T-helper 2 cell (primary cell): ENCODE results near the gene GPR158.
"Not testable (repeated sequence)": the region's sequence is repeated elsewhere in the genome, so short reads cannot be mapped to it uniquely, and the experiment has no call there.

Experiments used
- DNase-seq, 5 experiments: peaks; one replicate each; pipeline versions ENCODE4 v3.0.0 to v3.0.0-alpha.2; 2012 to 2022
- total RNA-seq, 2 donors: gene quantifications; one replicate each; lab custom pipeline; 2026; lab: John Stamatoyannopoulos, UW

GPR158 gene, protein sequence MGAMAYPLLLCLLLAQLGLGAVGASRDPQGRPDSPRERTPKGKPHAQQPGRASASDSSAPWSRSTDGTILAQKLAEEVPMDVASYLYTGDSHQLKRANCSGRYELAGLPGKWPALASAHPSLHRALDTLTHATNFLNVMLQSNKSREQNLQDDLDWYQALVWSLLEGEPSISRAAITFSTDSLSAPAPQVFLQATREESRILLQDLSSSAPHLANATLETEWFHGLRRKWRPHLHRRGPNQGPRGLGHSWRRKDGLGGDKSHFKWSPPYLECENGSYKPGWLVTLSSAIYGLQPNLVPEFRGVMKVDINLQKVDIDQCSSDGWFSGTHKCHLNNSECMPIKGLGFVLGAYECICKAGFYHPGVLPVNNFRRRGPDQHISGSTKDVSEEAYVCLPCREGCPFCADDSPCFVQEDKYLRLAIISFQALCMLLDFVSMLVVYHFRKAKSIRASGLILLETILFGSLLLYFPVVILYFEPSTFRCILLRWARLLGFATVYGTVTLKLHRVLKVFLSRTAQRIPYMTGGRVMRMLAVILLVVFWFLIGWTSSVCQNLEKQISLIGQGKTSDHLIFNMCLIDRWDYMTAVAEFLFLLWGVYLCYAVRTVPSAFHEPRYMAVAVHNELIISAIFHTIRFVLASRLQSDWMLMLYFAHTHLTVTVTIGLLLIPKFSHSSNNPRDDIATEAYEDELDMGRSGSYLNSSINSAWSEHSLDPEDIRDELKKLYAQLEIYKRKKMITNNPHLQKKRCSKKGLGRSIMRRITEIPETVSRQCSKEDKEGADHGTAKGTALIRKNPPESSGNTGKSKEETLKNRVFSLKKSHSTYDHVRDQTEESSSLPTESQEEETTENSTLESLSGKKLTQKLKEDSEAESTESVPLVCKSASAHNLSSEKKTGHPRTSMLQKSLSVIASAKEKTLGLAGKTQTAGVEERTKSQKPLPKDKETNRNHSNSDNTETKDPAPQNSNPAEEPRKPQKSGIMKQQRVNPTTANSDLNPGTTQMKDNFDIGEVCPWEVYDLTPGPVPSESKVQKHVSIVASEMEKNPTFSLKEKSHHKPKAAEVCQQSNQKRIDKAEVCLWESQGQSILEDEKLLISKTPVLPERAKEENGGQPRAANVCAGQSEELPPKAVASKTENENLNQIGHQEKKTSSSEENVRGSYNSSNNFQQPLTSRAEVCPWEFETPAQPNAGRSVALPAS (N-terminal part only)
- 0 to 0.07 reads per million in 2 donors for total RNA-seq

DNA sequence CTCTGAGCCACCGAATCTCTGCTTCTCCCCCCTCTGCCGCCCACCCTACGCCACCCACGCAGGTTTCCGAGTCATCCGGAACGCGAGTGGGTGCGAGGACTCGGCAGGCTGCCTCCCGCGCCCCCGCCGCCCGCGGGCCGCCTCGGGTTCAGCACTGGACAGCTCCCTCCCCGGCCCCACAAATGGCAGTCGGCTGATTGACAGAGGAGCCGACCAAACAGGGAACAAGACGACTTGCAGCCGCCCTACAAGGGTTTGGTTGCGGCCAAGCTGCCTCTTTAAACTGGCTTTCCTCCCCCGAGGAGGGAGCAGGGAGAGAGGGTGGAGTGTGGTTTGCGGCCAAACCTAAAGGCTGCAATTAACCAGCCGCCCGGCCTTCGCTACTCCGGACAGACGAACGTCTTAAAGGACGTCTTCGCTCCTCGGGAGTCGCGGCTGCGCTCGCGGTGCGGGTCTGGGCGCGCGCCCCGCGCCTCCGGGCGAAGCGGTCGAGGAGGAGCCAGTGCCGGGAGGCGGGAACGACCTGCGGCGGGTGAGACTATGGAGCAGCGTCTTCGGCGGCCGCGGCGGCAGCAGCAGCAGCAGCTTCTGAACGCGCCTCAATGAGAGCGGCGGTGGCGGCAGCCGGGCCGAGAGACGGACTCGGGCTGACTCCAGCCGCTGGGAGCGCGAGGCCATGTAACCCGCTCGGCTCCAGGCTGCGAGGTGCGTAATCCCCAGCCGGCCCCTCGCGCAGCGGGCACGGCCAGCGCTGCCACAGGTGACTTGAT, at the start of gene GPR158:
Gene GPR158, plus strand, starts transcription at position 541 of the 770 bp plus-strand sequence. CDS start 420 bp downstream, outside the sequence.
- DNase-seq, result peak in 3 of 5 experiments; percentile 17 to 82 (median 22)

DNA sequence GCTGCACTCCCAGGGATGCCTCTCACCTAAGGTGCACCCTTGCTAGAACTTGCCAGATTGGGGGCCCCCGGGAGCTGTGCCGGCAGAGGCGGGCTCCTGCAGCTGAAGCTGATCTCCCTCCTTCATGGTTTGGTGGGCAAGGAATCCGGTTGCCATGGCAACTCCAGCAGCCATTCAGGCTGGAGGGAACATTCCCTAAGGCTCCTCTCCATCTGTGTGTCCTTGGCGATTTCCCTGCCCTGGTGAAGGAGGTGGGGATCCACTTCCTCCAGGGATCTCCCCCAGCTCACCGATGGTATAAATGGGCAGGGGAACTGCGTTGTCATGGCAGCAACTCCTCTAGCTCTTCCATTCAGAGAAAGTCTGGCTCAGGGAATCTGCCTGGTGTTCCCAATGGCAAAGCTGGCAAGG, 49.6 kb upstream of the GPR158 start:
- no peak for DNase-seq

DNA sequence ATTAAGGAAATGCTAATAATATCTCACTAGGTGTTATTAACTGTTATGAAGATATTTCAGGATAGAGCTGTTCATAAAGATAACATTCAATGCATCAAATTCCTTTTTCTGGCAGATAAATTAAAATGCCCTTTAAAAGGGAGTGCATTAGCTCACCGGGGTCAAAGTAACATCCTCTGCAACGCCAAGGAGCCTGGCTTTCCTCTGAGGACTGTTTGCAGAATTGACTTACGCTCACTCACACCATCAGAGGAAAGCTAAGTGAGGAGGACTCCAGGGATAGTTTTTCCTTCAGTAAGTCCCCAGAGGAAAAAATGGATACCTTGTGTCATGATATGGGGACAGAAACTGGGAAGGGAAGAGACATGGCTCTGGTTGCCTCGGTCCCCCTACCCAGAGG, 45.2 kb upstream of the GPR158 start:
- no peak for DNase-seq

DNA sequence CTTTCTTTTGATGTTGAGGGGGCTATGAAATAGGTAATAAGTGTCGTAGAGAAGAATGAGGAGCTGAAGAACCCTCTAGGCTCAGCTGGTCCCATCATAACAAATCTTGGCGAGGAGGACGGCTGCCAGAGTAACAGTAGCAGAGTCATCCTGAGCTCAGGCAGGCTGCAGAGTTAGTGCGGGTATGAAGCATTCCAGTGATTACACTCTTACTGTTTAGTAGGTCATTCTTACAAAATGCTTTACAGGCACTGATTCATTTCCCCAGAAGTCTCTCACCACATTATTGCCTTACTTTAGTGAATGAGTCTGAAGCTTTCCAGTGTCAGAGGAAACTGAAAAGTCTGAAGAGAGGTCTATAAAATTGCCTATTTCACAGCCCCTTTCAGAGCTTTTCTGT, 43.9 kb upstream of the GPR158 start:
- DNase-seq, result no peak

DNA sequence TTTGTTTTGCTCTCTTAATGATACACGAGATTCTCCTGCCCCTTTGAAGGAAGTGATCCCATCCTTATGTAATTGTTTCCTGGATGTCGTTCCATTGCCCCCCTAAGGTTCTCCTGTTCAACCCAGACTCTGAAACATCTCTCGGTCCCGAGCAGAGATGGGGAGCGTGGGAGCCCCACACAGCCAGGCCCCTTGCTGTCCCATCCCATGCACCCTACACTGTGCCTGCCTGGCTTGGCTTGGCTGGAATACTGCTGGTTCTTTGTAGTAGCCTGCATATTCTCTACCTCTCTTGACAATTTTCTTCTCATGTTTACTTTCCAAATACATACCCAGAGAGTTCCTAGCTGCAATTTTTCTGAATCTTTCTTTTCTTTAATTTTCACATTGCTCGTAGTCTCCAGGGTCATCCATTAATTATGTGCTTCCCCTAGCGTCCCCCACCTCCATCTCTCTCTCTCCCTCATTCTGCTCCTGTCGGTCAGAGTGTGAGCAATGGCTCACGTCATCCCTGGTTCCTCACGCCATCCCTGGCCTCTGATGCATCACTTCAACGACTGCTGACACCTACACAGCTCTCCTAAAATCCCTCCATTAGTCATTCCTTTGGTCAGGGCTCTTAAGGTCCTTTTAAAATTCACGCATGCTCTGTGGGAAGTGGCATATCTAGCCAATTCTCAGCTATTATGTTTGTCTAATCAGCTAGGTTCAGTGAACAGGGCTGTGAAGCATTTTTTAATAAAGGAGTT, 32.5 kb upstream of the GPR158 start:
- no peak for DNase-seq

DNA sequence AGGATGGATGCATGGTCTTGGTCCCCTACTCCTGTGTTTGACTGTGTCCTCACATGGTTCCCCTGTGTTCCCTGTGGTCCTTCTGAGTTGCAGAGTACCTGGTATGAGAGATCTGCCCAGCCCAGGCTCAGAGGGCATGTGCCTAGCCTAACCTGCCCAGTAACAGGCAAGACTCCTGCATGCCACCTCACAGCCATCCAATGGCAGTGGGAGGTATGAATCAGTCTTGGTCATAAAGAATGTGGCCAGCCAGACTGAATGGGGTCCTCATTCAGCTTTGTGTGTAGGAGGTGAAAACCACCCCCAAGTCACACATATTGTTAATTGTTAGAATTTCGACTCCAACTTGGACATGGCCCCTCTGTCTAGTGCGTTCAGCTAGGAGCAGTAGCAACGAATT, 17.2 kb upstream of the GPR158 start:
- DNase-seq, result no peak

DNA sequence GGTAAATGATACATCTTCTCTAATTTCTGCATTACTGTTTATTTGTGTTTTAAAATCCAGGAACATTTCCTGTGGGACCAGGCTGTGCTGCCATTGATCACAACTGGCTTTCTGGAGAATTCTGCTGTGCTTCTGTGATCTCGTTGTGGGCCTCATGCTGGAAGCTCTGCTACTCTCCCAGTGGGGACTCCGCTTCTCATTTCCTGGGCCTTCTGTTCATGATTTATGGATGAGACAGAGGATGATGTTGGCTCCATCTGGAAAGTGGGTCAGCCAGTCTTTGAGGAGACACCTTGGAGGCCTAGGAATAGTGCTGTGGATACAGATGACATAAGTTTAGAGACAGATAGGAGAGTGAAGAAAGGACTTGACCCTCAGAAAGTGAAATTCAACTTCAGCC, 15.2 kb upstream of the GPR158 start:
- no peak for DNase-seq

DNA sequence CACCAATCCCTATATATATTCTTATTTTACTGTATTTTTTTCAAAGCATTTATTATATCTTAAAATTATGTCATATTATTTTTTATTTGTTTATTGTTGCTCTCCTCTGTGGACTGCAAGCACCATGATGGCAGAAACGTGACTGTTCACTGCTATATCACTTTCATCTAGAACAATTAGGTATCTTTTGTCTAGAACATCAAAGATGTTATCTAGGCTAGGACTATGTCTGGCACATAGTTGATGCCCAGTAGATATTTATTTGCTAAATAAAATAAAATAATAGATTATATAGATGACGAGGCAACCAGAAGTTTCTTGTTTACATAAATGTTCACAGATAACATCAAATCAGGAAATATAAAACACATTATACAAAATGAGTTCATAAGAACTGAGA, 12.4 kb upstream of the GPR158 start:
- DNase-seq, result no peak

DNA sequence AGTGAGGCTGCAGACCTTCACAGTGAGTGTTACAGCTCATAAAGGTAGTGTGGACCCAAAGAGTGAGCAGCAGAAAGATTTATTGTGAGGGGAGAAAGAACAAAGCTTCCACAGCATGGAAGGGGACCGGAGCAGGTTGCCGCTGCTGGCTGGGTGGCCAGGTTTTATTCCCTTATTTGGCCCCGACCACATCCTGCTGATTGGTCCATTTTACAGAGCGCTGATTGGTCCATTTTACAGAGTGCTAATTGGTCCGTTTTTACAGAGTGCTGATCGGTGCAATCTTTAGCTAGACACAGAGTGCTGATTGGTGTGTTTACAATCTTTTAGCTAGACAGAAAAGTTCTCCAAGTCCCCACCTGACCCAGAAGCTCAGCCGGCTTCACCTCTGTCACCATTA, 11.3 kb upstream of the GPR158 start:
- DNase-seq, result not testable (repeated sequence)

DNA sequence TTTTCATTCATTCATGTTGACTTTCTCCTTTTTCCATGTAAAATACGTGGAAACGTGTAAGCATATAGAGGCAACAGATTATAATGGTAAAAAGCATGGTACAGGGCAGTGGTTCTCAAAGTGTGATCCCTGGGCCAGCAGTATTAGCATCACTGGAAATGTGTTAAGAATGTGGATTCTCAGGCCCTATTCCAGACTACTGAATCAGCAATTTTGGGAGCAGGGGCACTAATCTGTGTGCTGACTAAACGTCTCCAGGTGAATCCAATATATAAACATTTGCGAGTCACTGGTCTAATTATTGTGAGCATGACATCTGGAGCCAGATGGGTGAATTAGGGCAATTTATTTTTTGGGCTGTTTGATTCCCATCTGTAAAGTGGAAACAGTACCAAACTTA, 5.1 kb upstream of the GPR158 start:
- no peak for DNase-seq

DNA sequence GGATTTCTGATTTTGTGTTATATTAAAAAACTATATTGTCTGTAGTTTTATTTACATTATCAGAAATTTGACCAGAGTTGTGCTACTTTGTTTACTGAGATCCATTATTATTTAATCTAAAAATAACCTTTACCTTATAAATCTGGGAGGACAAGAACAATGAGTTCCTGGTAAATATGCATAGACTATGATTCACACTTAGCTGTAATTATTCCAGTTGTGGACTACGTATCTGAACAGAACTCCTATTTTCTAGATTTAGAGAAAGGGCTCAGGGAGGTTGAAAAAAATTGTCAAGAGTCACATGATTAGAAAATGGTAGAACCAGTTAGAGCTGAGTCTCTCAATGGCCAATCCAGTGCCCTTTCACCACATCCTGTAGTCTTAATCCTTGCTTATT, 4.2 kb upstream of the GPR158 start:
- no peak for DNase-seq

DNA sequence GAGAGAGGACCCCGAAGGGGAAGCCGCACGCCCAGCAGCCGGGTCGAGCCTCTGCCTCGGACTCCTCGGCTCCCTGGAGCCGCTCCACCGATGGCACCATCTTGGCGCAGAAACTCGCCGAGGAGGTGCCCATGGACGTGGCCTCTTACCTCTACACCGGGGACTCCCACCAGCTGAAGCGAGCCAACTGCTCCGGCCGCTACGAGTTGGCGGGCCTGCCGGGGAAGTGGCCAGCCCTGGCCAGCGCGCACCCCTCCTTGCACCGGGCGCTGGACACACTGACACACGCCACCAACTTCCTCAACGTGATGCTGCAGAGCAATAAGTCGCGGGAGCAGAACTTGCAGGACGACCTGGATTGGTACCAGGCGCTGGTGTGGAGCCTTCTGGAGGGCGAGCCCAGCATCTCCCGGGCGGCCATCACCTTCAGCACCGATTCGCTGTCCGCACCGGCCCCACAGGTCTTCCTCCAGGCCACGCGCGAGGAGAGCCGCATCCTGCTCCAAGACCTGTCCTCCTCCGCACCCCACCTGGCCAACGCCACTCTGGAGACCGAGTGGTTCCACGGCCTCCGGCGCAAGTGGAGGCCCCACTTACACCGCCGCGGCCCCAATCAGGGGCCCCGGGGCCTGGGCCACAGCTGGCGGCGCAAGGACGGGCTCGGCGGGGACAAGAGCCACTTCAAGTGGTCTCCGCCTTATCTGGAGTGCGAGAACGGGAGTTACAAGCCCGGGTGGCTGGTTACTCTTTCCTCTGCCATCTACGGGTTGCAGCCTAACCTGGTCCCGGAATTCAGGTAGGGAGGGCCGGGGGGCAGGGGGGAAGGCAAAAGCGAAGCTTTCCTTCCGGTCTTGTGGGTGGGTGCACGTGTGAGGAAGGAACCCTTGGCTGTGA, 973 bp downstream of the GPR158 start:
- DNase-seq, result no peak

DNA sequence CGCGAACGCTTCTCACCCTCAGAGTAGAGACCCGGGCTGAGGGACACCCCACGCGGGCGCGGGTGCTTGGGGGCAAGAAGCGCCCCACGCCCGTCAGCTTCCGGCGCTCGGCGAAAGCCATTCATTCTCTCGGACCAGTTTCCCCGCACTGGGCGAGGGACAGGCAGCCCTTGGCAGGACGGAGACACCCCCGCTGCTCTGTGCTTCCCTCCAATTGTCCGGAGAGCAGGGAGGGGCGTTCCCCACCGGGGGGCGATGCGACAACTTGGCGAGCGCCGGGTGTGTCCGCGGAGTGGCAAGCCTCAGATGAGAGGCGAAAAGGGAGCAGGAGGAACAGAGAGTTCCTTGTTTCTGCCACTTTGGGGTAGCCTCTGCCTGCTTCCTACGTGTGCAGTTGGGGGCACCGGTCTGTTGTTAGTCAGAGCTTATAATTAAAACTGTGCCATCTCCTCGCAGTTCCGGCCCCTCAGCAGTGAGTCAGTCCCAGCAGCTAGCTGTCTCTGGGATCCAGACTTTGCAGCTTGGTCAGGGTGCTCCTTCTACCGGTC, 1.7 kb downstream of the GPR158 start:
- no peak for DNase-seq

DNA sequence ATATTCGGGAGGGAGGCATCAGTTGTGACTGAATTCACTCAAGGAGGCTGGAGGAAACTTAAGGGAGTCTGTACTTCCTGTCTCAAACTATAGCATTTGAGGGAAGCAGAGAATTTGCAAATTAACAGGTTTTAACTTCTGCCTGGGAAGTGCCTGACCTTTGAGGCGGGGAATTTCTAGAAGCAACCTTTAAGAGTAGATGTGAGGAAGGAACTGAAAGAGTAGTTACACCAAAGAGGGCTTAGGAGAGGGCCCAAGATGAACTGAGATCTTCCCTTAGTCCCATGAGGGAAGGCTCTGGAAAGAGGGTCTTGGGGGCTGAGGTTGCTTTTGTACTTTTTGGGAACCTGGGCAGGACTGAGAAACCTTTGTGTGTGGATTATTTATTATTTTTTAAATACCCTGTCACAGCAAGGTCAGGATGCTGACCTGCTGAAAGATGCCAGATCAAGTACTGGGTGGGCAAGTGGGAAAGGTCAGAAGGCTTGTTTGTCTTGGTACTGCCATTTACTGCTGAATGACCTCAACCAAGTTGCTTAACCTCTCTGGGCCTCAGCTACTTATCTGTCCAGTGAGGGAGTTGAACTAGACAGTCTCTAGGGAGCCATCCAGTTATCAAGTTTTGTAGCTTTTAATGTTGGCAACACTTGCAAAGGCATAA, 2.4 kb downstream of the GPR158 start:
- no peak for DNase-seq

DNA sequence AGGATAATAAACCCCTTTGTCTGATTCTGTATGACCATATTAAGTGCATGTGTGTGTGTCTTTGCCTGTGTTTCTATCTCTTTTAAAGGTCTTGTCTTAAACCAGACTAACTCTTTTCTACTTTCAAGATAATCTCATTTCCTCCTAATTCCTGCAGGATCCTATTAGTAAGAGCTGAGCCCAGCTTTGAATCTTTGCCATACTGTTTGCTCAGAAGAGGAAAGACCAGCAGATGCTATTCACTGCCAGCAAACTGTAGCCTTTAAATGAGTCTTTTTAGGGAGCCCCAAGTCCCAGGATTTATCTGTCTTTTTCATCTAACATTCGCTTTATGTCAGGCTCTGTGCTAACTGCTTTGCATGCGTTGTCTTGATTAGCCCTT, 2.9 kb downstream of the GPR158 start:
- DNase-seq, result no peak

DNA sequence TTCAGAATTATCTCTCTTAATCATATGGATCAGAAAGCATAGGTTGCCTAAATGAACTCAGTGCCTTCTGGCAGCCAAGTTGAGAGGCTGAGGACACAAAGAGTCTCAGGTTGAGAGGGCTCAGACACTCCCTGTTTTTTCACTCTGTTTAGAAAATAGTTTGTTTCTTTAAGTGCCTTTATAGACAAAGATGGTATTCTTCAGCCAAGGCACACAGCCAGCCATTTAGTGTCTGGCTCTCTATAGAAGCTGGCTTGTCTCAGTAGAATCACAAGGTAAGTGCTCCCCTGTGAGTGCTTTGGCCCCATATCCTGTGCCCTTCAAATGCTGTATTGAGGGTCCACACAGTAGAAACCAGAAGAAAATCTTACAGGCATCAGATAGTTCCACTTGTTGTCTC, 3.6 kb downstream of the GPR158 start:
- no peak for DNase-seq

DNA sequence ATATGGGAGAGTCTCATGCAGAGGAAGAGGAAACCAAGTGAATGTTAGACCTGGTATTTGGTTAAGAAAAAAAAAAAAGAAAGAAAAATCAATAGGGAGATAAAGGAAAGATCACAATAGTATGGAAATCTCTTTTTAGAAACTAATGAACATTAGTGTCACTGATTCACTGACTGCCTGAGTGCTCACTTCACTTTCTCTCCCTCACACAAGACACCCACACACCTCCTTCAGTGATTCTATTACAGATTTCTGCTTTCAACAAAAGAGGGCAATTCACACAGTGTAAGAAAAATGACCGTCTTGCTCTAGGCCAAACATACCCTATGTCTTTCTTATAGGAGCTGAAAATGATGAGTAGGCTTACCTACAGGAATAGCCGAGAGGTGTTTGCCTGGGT, 6.0 kb downstream of the GPR158 start:
- DNase-seq, result no peak

DNA sequence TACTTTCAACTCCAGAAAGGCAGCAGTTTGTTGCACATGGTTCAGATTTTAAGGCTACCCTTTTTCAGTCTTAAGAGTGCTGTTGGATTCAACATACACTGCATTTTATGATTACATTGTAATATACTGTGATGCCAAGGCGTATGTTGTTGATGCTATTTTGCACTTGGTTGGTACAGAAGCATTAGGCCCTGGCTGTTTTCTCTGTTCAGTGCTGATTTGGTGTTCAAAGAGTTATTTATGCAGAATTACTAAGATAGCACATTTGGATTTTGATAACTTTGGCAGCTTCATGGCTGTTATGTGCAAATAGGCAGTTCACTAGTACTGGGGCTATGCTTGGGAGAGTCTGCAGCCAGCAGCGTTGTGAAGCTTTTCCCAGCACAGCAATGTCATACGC, 7.8 kb downstream of the GPR158 start:
- DNase-seq, result no peak

DNA sequence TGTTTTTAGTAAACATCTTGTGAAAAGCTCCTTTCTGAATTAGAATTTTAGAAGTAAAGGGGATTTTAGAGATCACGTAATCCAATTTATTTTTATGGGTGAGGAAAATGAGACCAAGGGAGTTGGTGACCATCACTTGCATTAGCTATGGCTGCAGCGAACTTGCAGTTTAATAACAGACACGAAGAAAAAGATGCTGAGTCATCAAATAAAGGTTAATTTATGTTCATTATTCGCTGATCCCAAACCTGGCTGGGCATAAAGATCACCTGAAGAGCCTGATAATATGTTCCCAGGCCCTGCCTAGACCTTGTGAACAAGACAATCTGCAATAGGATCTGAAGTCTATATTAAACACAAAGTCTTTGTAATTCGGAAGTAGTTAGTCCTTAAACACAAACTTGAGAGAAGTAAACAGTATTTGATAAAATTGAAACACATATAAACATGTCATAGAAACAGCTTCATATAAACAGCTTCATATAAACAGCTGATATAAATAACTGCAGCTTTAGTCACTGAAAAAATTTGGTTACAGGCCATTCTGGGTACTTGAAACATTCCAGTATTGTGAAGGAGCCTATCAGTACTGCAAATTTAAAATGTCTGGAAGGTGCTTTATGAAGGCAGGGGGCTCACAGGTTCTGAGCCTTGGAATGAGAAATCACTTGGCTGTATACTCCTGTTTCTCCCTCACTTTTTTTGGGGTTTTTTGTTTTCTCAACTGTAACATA, 16.5 kb downstream of the GPR158 start:
- DNase-seq, result no peak
